Subcutaneous adipose tissue (tissue), 4 donors: ENCODE results near the gene WDR27. TPM values are rescaled to one million over a fixed set of nuclear protein-coding genes. Genes with fewer than 3 reads are reported as not detected.

Source experiments
- CTCF ChIP-seq: fragments of 450-650 bp; IDR thresholded peaks from one replicate; pipeline ENCODE4 v1.5.1; 2016; ENCODE audit warnings: low read depth, mild to moderate bottlenecking, control low read depth, antibody characterized with exemption, moderate library complexity
- total RNA-seq, 4 donors: library from RNA; depleted of rRNA; stranded (reverse); fragments of >200 nt; gene quantifications; one replicate each; pipeline ENCODE4 v1.1.0, GENCODE V29; 2016

The WDR27 gene
- 10 to 100 TPM; 26.0 to 36.4 (median 31.3) TPM for total RNA-seq

- TF ChIP-seq CTCF, result no peak
These were observed at the start of gene WDR27, which contains the start of gene C6orf120 for GRCh38 chr6:169701954-169702839. Gene WDR27, minus strand, starts transcription at chr6:169702029. Its CDS starts 13,024 bp downstream, at chr6:169689005. Gene C6orf120, plus strand, starts transcription at chr6:169702126. Its CDS starts 334 bp downstream, at chr6:169702460.

GRCh38 chr6:169746556-169746955, 44.7 kb upstream of the WDR27 start:
- no peak for TF ChIP-seq CTCF

- TF ChIP-seq CTCF, result no peak
These were observed 43.6 kb upstream of the WDR27 start for GRCh38 chr6:169745405-169745804.

- TF ChIP-seq CTCF, result no peak
These were observed 39.5 kb upstream of the WDR27 start for GRCh38 chr6:169741344-169741743.

GRCh38 chr6:169738976-169739529, 37.2 kb upstream of the WDR27 start:
- no peak for TF ChIP-seq CTCF

- no peak for TF ChIP-seq CTCF
These were observed 36.6 kb upstream of the WDR27 start for GRCh38 chr6:169738204-169738975.

GRCh38 chr6:169729961-169730360, 28.1 kb upstream of the WDR27 start:
- no peak for TF ChIP-seq CTCF
